Panc1 (cell line): ENCODE data around the gene RPS14. TPM values are rescaled to one million over a fixed set of nuclear protein-coding genes. Genes with fewer than 3 reads are reported as not detected.

ENCODE experiments used
- ATAC-seq: fragments of 200-7000 bp; cut with Tn5 transposase; 2 replicates; pipeline ENCODE4 v1.9.1; 2020; ENCODE audit warnings: mild to moderate bottlenecking, moderate library complexity
- BruUV-seq: library from RNA; stranded (reverse); fragments of 400-500 nt; replicated peaks from 2 replicates; lab custom pipeline; 2021; lab: Mats Ljungman, UMichigan
- CTCF ChIA-PET: fragments of 300-600 bp; sonication (Branson Sonifier 250); formaldehyde crosslinking; loops from one replicate; lab custom pipeline; 2022; ENCODE audit warnings: antibody characterized with exemption; lab: Charles Lee
- POLR2A ChIA-PET: fragments of 300-600 bp; sonication (Branson Sonifier 250); formaldehyde crosslinking; loops from one replicate; lab custom pipeline; 2022; ENCODE audit warnings: antibody characterized with exemption; lab: Charles Lee
- DNase-seq: peaks from one replicate; pipeline ENCODE4 v3.0.0-alpha.2; 2010; ENCODE audit warnings: low read depth, low spot score
- H3K27ac ChIP-seq: 2 replicates; pipeline ENCODE4 v1.5.1; 2011; ENCODE audit warnings: mild to moderate bottlenecking, low read length, inconsistent platforms
- H3K27me3 ChIP-seq: fragments of 200-500 bp; sonication (Bioruptor generic); 2 replicates; pipeline ENCODE4 v1.6.0; 2014; ENCODE audit warnings: low read length, inconsistent platforms; ENCODE audit not compliant: control insufficient read depth, insufficient read depth
- H3K36me3 ChIP-seq: fragments of 200-500 bp; sonication (Bioruptor generic); 2 replicates; pipeline ENCODE4 v1.5.1; 2014; ENCODE audit warnings: inconsistent platforms, mild to moderate bottlenecking, low read length, moderate library complexity; ENCODE audit not compliant: control insufficient read depth, insufficient read depth
- H3K4me1 ChIP-seq: 2 replicates; pipeline ENCODE4 v1.5.1; 2011; ENCODE audit warnings: inconsistent platforms, mild to moderate bottlenecking, low read length, moderate library complexity; ENCODE audit not compliant: control insufficient read depth, insufficient read depth
- H3K4me3 ChIP-seq, 2 experiments: 2 replicates each; pipeline ENCODE4 v1.5.1; 2011 to 2012; ENCODE audit warnings: low read depth in 2 of 2, low read length in 2 of 2, mild to moderate bottlenecking in 2 of 2, inconsistent platforms in 1 of 2, moderate library complexity in 1 of 2
- H3K9me3 ChIP-seq: fragments of 200-500 bp; sonication (Bioruptor generic); 2 replicates; pipeline ENCODE4 v1.5.1; 2014; ENCODE audit warnings: low read depth, mild to moderate bottlenecking, inconsistent platforms, low read length, moderate library complexity; ENCODE audit not compliant: control insufficient read depth, insufficient read depth
- CTCF ChIP-seq: fragments of 450-650 bp; IDR thresholded peaks from 2 replicates; pipeline ENCODE4 v1.5.1; 2017; ENCODE audit warnings: mild to moderate bottlenecking
- POLR2AphosphoS5 ChIP-seq: IDR thresholded peaks from 2 replicates; pipeline ENCODE4 v1.6.1; 2012; ENCODE audit warnings: mild to moderate bottlenecking, low read depth, low read length, moderate library complexity
- REST ChIP-seq, 2 experiments: IDR thresholded peaks; 2 replicates each; pipeline ENCODE4 v1.6.1; 2011 to 2012; ENCODE audit warnings: low read depth in 2 of 2, control low read depth in 1 of 2, low read length in 1 of 2, mild to moderate bottlenecking in 1 of 2, moderate library complexity in 1 of 2; ENCODE audit not compliant: insufficient read depth in 1 of 2
- SIN3A ChIP-seq: IDR thresholded peaks from 2 replicates; pipeline ENCODE4 v1.6.1; 2012; ENCODE audit warnings: low read depth, mild to moderate bottlenecking, low read length, moderate library complexity, borderline replicate concordance; ENCODE audit not compliant: insufficient read depth
- TCF7L2 ChIP-seq: IDR thresholded peaks from 2 replicates; pipeline ENCODE4 v1.6.1; 2011; ENCODE audit warnings: mild to moderate bottlenecking, low read depth, low read length, inconsistent platforms
- in situ Hi-C: cut with HindIII; loops from 2 replicates; pipeline ENCODE4 v1.10.0; 2016; ENCODE audit warnings: low sequenced_read_pairs, low pct_unique_long_range_greater_than_20kb
- intact Hi-C: fragments of 100-400 bp; cut with micrococcal nuclease; formaldehyde crosslinking; loops from one replicate; pipeline ENCODE4 v1.10.0; 2022; ENCODE audit not compliant: unreplicated experiment
- total RNA-seq: library from RNA; stranded (reverse); gene quantifications from one replicate; pipeline ENCODE4 v1.2.1, GENCODE V29; 2021; ENCODE audit not compliant: unreplicated experiment

Gene RPS14
- total RNA-seq, 1 experiment from 2014 or later, result 1,959 TPM

GRCh38 chr5:150408231-150408943, 41.2 kb downstream of the RPS14 start:
- in situ Hi-C loops (no loop called here), intact Hi-C loops (no loop called here)
- Histone ChIP-seq H3K4me3 (no peak overlapping the region), H3K27me3 (no peaks in the 10 kb centered on the region), H3K27ac (no peak overlapping the region), H3K9me3 (no peaks in the 10 kb centered on the region), H3K36me3 (no peaks in the 10 kb centered on the region), H3K4me1 (0 out of 2 replicates have a peak, but pooled peaks cover 4% of the 10 kb centered on the region)
- ChIA-PET POLR2A (no interaction called here), CTCF (no interaction called here)
- BruUV-seq, result no TSS peak
- TF ChIP-seq SIN3A, result no peak
- TF ChIP-seq CTCF, result no peak
- TF ChIP-seq TCF7L2, result no peak
- no peak for DNase-seq
- ATAC-seq, result no peak

- 0 out of 2 replicates have a peak, but pooled peaks cover 4% of the 10 kb centered on the region for H3K4me1 ChIP-seq
- no peak for DNase-seq
- no peaks in the 10 kb centered on the region for H3K9me3 ChIP-seq
- H3K27ac ChIP-seq, result no peak overlapping the region
- ChIA-PET CTCF (no interaction called here), POLR2A (no interaction called here)
- ATAC-seq, result no peak
- no peak overlapping the region for H3K4me3 ChIP-seq
- no TSS peak for BruUV-seq
- H3K27me3 ChIP-seq, result no peaks in the 10 kb centered on the region
- no peaks in the 10 kb centered on the region for H3K36me3 ChIP-seq
- intact Hi-C loops, result no loop called here
- TF ChIP-seq TCF7L2 (no peak), POLR2AphosphoS5 (no peak), SIN3A (no peak), CTCF (no peak), REST (IDR thresholded peaks at IDR 0.05; ENCODE audit: insufficient read depth in 1 of 2, low read depth in 2 of 2, low read length in 1 of 2) (no peak)
- in situ Hi-C loops, result no loop called here
Measured at GRCh38 chr5:150407096-150407720, 42.3 kb downstream of the RPS14 start.
